Kidney (tissue), 14 donors: ENCODE measurements around the gene ARMC7. TPM values are rescaled to one million over a fixed set of nuclear protein-coding genes. Genes with fewer than 3 reads are reported as not detected.
A peak's percentile ranks its signal among the peaks of the same experiment; 100 is the strongest.

Experiments used
- DNase-seq, 5 donors: peaks; one replicate each; pipeline ENCODE4 v3.0.0-alpha.2; 2013 to 2020
- FAIRE-seq: peaks from 2 replicates; lab custom pipeline; 2012; peaks lifted over from hg19 to GRCh38; lab: Jason Lieb, UNC
- H3K27ac ChIP-seq, 2 donors: one replicate each; pipeline ENCODE4 v1.7.0; 2013; ENCODE audit warnings: low read depth in 2 of 2, low read length in 2 of 2, inconsistent platforms in 1 of 2
- H3K27me3 ChIP-seq: one replicate; pipeline ENCODE4 v1.7.1; 2013; ENCODE audit warnings: low read length, inconsistent platforms; ENCODE audit not compliant: control insufficient read depth, insufficient read depth
- H3K36me3 ChIP-seq, 3 donors: one replicate each; pipeline versions ENCODE4 v1.7.0 to v1.7.1; 2013; ENCODE audit warnings: low read length in 3 of 3, control low read depth in 1 of 3, inconsistent platforms in 1 of 3; ENCODE audit not compliant: insufficient read depth in 3 of 3, control insufficient read depth in 2 of 3
- H3K4me1 ChIP-seq, 3 donors: one replicate each; pipeline versions ENCODE4 v1.7.0 to v1.7.1; 2013; ENCODE audit warnings: low read length in 3 of 3, inconsistent platforms in 1 of 3, low read depth in 1 of 3; ENCODE audit not compliant: control insufficient read depth in 2 of 3, insufficient read depth in 2 of 3
- H3K4me3 ChIP-seq, 3 donors: one replicate each; pipeline versions ENCODE4 v1.7.0 to v1.8.1; 2013; ENCODE audit warnings: low read length in 3 of 3, control low read depth in 1 of 3, inconsistent platforms in 1 of 3
- H3K9ac ChIP-seq, 3 donors: one replicate each; pipeline versions ENCODE4 v1.7.0 to v1.7.1; 2013; ENCODE audit warnings: low read length in 3 of 3, control low read depth in 1 of 3, inconsistent platforms in 1 of 3
- H3K9me3 ChIP-seq, 3 donors: one replicate each; pipeline versions ENCODE4 v1.7.0 to v1.7.1; 2013; ENCODE audit warnings: low read length in 3 of 3, control low read depth in 1 of 3, inconsistent platforms in 1 of 3; ENCODE audit not compliant: control insufficient read depth in 2 of 3, insufficient read depth in 1 of 3
- intact Hi-C: fragments of 100-400 bp; cut with DNase I; formaldehyde crosslinking; loops from one replicate; pipeline ENCODE4 v1.11.1; 2022
- polyA plus RNA-seq: library from polyadenylated mRNA; stranded (reverse); fragments of 350-450 nt; fragmentation: Illumina TruSeq; extraction: RNeasy Lipid Tissue Mini Kit (QIAGEN cat#74804); gene quantifications from one replicate; pipeline ENCODE4 v1.2.3, GENCODE V29; 2014; ENCODE audit warnings: low read depth, low replicate concordance; ENCODE audit not compliant: insufficient read depth
- total RNA-seq: library from RNA; stranded (reverse); fragmentation: NEBNext Ultra II Directional; extraction: Animal tissue kit (Norgen Biotek cat#: 25700); gene quantifications from one replicate; pipeline ENCODE4 v1.2.1, GENCODE V29; 2021
- TF ChIP-seq, protein P1 (sequence below): IDR thresholded peaks from 3 replicates; pipeline ENCODE4 v1.5.1; 2012; ENCODE audit warnings: mild to moderate bottlenecking, moderate library complexity, borderline replicate concordance; ENCODE audit not compliant: insufficient read depth; ENCODE audit errors: extremely low read depth
- donor health status: control.
- donor health status: control.
- donor health status: control.
- donor health status: control.
- donor health status: control.
- donor health status: DM: yes; HTN: yes; CAD: no.
- donor health status: Normal renal cell carcinoma (clear cell type).

The ARMC7 gene
- total and polyA plus RNA-seq, 2 donors from 2014 or later = 31.8 to 35.1 TPM

DNA sequence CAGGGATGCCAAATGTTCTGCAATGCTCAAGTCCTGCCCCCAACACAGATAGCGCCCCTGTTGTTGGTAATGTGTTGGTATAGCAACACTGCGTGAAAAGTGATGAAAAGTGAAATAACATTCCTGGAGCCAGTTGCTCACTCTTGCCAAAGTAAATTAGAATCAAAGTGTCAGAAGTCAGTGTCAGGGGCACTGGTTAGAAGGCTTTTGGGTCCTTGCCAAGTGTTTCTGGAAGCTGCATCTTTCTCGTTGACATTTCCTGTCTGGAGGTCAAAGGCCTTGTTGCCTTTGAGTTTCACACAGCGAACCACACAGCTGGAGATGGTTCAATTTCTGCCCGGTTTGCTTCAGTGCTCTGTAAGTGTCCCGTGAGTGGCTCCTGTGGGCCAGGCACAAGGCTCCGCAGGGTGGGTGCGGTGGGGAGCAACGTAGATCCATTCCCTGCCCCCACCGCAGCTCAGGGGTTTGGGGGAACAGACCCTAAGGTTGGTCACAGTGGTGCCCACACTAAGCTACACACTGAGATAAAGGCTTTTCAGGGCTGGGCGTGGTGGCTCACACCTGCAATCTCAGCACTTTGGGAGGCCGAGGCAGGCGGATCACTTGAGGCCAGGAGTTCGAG, 25.6 kb upstream of the ARMC7 start:
- TF ChIP-seq, protein P1, sequence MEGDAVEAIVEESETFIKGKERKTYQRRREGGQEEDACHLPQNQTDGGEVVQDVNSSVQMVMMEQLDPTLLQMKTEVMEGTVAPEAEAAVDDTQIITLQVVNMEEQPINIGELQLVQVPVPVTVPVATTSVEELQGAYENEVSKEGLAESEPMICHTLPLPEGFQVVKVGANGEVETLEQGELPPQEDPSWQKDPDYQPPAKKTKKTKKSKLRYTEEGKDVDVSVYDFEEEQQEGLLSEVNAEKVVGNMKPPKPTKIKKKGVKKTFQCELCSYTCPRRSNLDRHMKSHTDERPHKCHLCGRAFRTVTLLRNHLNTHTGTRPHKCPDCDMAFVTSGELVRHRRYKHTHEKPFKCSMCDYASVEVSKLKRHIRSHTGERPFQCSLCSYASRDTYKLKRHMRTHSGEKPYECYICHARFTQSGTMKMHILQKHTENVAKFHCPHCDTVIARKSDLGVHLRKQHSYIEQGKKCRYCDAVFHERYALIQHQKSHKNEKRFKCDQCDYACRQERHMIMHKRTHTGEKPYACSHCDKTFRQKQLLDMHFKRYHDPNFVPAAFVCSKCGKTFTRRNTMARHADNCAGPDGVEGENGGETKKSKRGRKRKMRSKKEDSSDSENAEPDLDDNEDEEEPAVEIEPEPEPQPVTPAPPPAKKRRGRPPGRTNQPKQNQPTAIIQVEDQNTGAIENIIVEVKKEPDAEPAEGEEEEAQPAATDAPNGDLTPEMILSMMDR = no peak
- Histone ChIP-seq H3K4me1 (peaks cover 4 to 38% (median 22%) of the 10 kb centered on the region in 3 donors), H3K36me3 (no peaks in the 10 kb centered on the region), H3K4me3 (no peak overlapping the region), H3K9me3 (no peaks in the 10 kb centered on the region), H3K27me3 (no peaks in the 10 kb centered on the region), H3K9ac (no peak overlapping the region), H3K27ac (peak overlapping the region; percentile 39 to 78)
- DNase-seq (peak in 3 of 5 donors; percentile 40 to 83 (median 59)), FAIRE-seq (no peak)
- intact Hi-C loops = no loop called here

GRCh38 chr17:75086496-75087181, 23.1 kb upstream of the ARMC7 start:
- DNase-seq = no peak
- TF ChIP-seq, protein P1 = no peak
- FAIRE-seq = no peak
- H3K36me3 ChIP-seq = no peaks in the 10 kb centered on the region
- H3K27ac ChIP-seq = no peak overlapping the region
- intact Hi-C loops = no loop called here
- H3K4me1 ChIP-seq = peaks cover 4 to 41% (median 32%) of the 10 kb centered on the region in 3 donors
- no peak overlapping the region for H3K9ac ChIP-seq
- H3K9me3 ChIP-seq = no peaks in the 10 kb centered on the region
- no peaks in the 10 kb centered on the region for H3K27me3 ChIP-seq
- H3K4me3 ChIP-seq = peak overlapping the region in 1 of 3 donors; percentile 67

GRCh38 chr17:75087182-75087557, 22.6 kb upstream of the ARMC7 start:
- H3K9me3 ChIP-seq = no peaks in the 10 kb centered on the region
- intact Hi-C loops = no loop called here
- H3K4me1 ChIP-seq = peaks cover 7 to 44% (median 32%) of the 10 kb centered on the region in 3 donors
- peak overlapping the region; percentile 7 to 89 (median 8) for H3K9ac ChIP-seq
- DNase-seq (no peak), FAIRE-seq (no peak)
- peak overlapping the region; percentile 53 to 67 (median 58) for H3K4me3 ChIP-seq
- H3K27me3 ChIP-seq = no peaks in the 10 kb centered on the region
- H3K36me3 ChIP-seq = no peaks in the 10 kb centered on the region
- H3K27ac ChIP-seq = peak overlapping the region; percentile 89 to 92
- TF ChIP-seq, protein P1 = no peak
